Activated CD8-positive, alpha-beta T cell treated with anti-CD3 and anti-CD28 coated beads, Interleukin-2, amount 10 ng/mL, durations not matched to agents 7 days and 5 days (primary cell): ENCODE results near the gene DBN1. TPM values are rescaled to one million over a fixed set of nuclear protein-coding genes. Genes with fewer than 3 reads are reported as not detected.
A peak's percentile ranks its signal among the peaks of the same experiment; 100 is the strongest.
"Not testable (repeated sequence)": the region's sequence is repeated elsewhere in the genome, so short reads cannot be mapped to it uniquely, and the experiment has no call there.

Experiments used
- ATAC-seq: fragments of 150-1000 bp; cut with Tn5 transposase; one replicate; pipeline ENCODE4 v1.10.0; 2021; ENCODE audit warnings: moderate library complexity
- CTCF ChIA-PET: fragments of 350-600 bp; sonication (Branson Sonifier 250); formaldehyde crosslinking; loops from one replicate; lab custom pipeline; 2021; ENCODE audit warnings: antibody characterized with exemption; lab: Charles Lee
- POLR2A ChIA-PET: fragments of 350-600 bp; sonication (Branson Sonifier 250); formaldehyde crosslinking; loops from one replicate; lab custom pipeline; 2021; ENCODE audit warnings: antibody characterized with exemption; lab: Charles Lee
- DNase-seq: peaks from one replicate; pipeline ENCODE4 v3.0.0-alpha.2; 2020
- H3K27ac Mint-ChIP-seq: one replicate; pipeline ENCODE4 v1.8.0; 2021; ENCODE audit warnings: mild to moderate bottlenecking, mixed read lengths
- H3K27me3 Mint-ChIP-seq: one replicate; pipeline ENCODE4 v1.8.0; 2021; ENCODE audit warnings: low read depth, mixed read lengths
- H3K36me3 Mint-ChIP-seq: one replicate; pipeline ENCODE4 v1.8.0; 2021; ENCODE audit warnings: low read depth, mixed read lengths
- H3K4me1 Mint-ChIP-seq: one replicate; pipeline ENCODE4 v1.8.0; 2021; ENCODE audit warnings: low read depth, mixed read lengths
- H3K4me3 Mint-ChIP-seq: one replicate; pipeline ENCODE4 v1.8.0; 2021; ENCODE audit warnings: mild to moderate bottlenecking, mixed read lengths
- H3K9me3 Mint-ChIP-seq: one replicate; pipeline ENCODE4 v1.8.0; 2022; ENCODE audit warnings: mixed read lengths; ENCODE audit not compliant: insufficient read depth
- total RNA-seq, 2 experiments: library from RNA; stranded (reverse); gene quantifications; one replicate each; pipeline ENCODE4 v1.2.3, GENCODE V29; 2021

The DBN1 gene
- total RNA-seq, 2 experiments from 2014 or later = 92.9 to 104 TPM

GRCh38 chr5:177425801-177426565 lies 47.5 kb downstream of the DBN1 start:
- no peaks in the 10 kb centered on the region for H3K9me3 Mint-ChIP-seq
- H3K4me3 Mint-ChIP-seq = peak overlapping the region; percentile 91
- ATAC-seq (peak; percentile 86), DNase-seq (peak; percentile 100)
- peaks cover 52% of the 10 kb centered on the region for H3K4me1 Mint-ChIP-seq
- no peaks in the 10 kb centered on the region for H3K27me3 Mint-ChIP-seq
- POLR2A ChIA-PET = interaction anchor here (0.7 to 10.3 kb wide), 13 partner anchors 8 to 113 kb away, joined by 3 to 245 read pairs (median 4); partner anchors contain the start of genes F12 and PRR7
- peak overlapping the region; percentile 93 for H3K27ac Mint-ChIP-seq
- H3K36me3 Mint-ChIP-seq = peaks cover 41% of the 10 kb centered on the region
- CTCF ChIA-PET = interaction anchor here (0.7 to 14.1 kb wide), 16 partner anchors 11 to 116 kb away, joined by 3 to 252 read pairs (median 5); no protein-coding TSS in a partner anchor

- Mint-ChIP-seq H3K9me3 (no peaks in the 10 kb centered on the region), H3K27ac (peak overlapping the region; percentile 93), H3K4me1 (peaks cover 45% of the 10 kb centered on the region), H3K27me3 (no peaks in the 10 kb centered on the region), H3K4me3 (peak overlapping the region; percentile 91), H3K36me3 (peaks cover 35% of the 10 kb centered on the region)
- ChIA-PET POLR2A (interaction anchor here (0.5 to 10.3 kb wide), 9 partner anchors 9 to 696 kb away, joined by 3 to 245 read pairs (median 8); partner anchors contain the start of genes F12 and PRR7), CTCF (interaction anchor here (0.7 to 14.1 kb wide), 11 partner anchors 11 to 115 kb away, joined by 3 to 252 read pairs (median 5); no protein-coding TSS in a partner anchor)
- DNase-seq (no peak), ATAC-seq (no peak)
These were observed 48.1 kb downstream of the DBN1 start for GRCh38 chr5:177425196-177425800.

- DNase-seq = no peak
- ChIA-PET CTCF (interaction anchor here (1.3 to 14.1 kb wide), 4 partner anchors 19 to 55 kb away, joined by 3 to 252 read pairs (median 32); no protein-coding TSS in a partner anchor), POLR2A (no interaction called here)
- H3K36me3 Mint-ChIP-seq = peaks cover 18% of the 10 kb centered on the region
- H3K4me3 Mint-ChIP-seq = no peak overlapping the region
- no peak overlapping the region for H3K27ac Mint-ChIP-seq
- ATAC-seq = no peak
- no peaks in the 10 kb centered on the region for H3K27me3 Mint-ChIP-seq
- H3K4me1 Mint-ChIP-seq = peaks cover 28% of the 10 kb centered on the region
- H3K9me3 Mint-ChIP-seq = no peaks in the 10 kb centered on the region
These were observed 49.8 kb downstream of the DBN1 start for GRCh38 chr5:177423671-177424070.

GRCh38 chr5:177421062-177421798 lies 52.2 kb downstream of the DBN1 start:
- no peak overlapping the region for H3K27ac Mint-ChIP-seq
- ATAC-seq (no peak), DNase-seq (no peak)
- CTCF ChIA-PET = interaction anchor here (1.2 to 14.1 kb wide), 2 partner anchors 17 to 36 kb away, joined by 3 to 252 read pairs; no protein-coding TSS in a partner anchor
- peaks cover under 1% of the 10 kb centered on the region for H3K36me3 Mint-ChIP-seq
- H3K4me1 Mint-ChIP-seq = peaks cover 24% of the 10 kb centered on the region
- no peaks in the 10 kb centered on the region for H3K27me3 Mint-ChIP-seq
- H3K9me3 Mint-ChIP-seq = no peaks in the 10 kb centered on the region
- POLR2A ChIA-PET = interaction anchor here (0.6 kb wide), 1 partner anchor 15 kb away, joined by 3 read pairs; no protein-coding TSS in a partner anchor
- no peak overlapping the region for H3K4me3 Mint-ChIP-seq

- H3K4me3 Mint-ChIP-seq, DNase-seq, H3K9me3 Mint-ChIP-seq, ATAC-seq, H3K36me3 Mint-ChIP-seq, H3K27me3 Mint-ChIP-seq, H3K27ac Mint-ChIP-seq, CTCF ChIA-PET: not testable (repeated sequence)
- POLR2A ChIA-PET = interaction anchor here (0.6 kb wide), 1 partner anchor 14 kb away, joined by 3 read pairs; no protein-coding TSS in a partner anchor
- H3K4me1 Mint-ChIP-seq = peaks cover 22% of the 10 kb centered on the region
These were observed 53.0 kb downstream of the DBN1 start for GRCh38 chr5:177420472-177420871.

GRCh38 chr5:177419046-177419445 lies 54.4 kb downstream of the DBN1 start:
- ChIA-PET CTCF (interaction anchor here (1.6 kb wide), 2 partner anchors 16 to 28 kb away, joined by 4 to 5 read pairs; no protein-coding TSS in a partner anchor), POLR2A (interaction anchor here (0.7 to 1.0 kb wide), 2 partner anchors 25 to 27 kb away, joined by 3 read pairs; no protein-coding TSS in a partner anchor)
- no peaks in the 10 kb centered on the region for H3K9me3 Mint-ChIP-seq
- no peak overlapping the region for H3K27ac Mint-ChIP-seq
- H3K36me3 Mint-ChIP-seq = no peaks in the 10 kb centered on the region
- ATAC-seq (no peak), DNase-seq (no peak)
- peaks cover 14% of the 10 kb centered on the region for H3K4me1 Mint-ChIP-seq
- H3K4me3 Mint-ChIP-seq = no peak overlapping the region
- no peaks in the 10 kb centered on the region for H3K27me3 Mint-ChIP-seq

- ChIA-PET POLR2A (interaction anchor here (0.6 to 1.4 kb wide), 3 partner anchors 9 to 16 kb away, joined by 3 to 5 read pairs (median 3); partner anchors contain the start of gene GRK6), CTCF (interaction anchor here (1.2 to 5.9 kb wide), 2 partner anchors 13 to 14 kb away, joined by 3 to 50 read pairs; no protein-coding TSS in a partner anchor)
- peaks cover 26% of the 10 kb centered on the region for H3K4me1 Mint-ChIP-seq
- H3K9me3 Mint-ChIP-seq, DNase-seq, H3K27me3 Mint-ChIP-seq, H3K27ac Mint-ChIP-seq, ATAC-seq, H3K36me3 Mint-ChIP-seq, H3K4me3 Mint-ChIP-seq: not testable (repeated sequence)
These were observed 56.4 kb downstream of the DBN1 start for GRCh38 chr5:177417081-177417480.

GRCh38 chr5:177414481-177414880 lies 59.0 kb downstream of the DBN1 start:
- H3K27me3 Mint-ChIP-seq = no peaks in the 10 kb centered on the region
- CTCF ChIA-PET = interaction anchor here (0.9 to 5.9 kb wide), 8 partner anchors 8 to 87 kb away, joined by 3 to 50 read pairs (median 4); partner anchors contain the start of genes GRK6 and PRR7
- POLR2A ChIA-PET = interaction anchor here (0.6 kb wide), 1 partner anchor 68 kb away, joined by 3 read pairs; no protein-coding TSS in a partner anchor
- DNase-seq (no peak), ATAC-seq (no peak)
- H3K36me3 Mint-ChIP-seq = no peaks in the 10 kb centered on the region
- no peak overlapping the region for H3K27ac Mint-ChIP-seq
- H3K4me1 Mint-ChIP-seq = peaks cover 43% of the 10 kb centered on the region
- no peak overlapping the region for H3K4me3 Mint-ChIP-seq
- no peaks in the 10 kb centered on the region for H3K9me3 Mint-ChIP-seq

GRCh38 chr5:177412603-177413233 lies 60.7 kb downstream of the DBN1 start:
- POLR2A ChIA-PET = no interaction called here
- CTCF ChIA-PET = interaction anchor here (1.0 to 5.9 kb wide), 4 partner anchors 9 to 43 kb away, joined by 3 to 50 read pairs (median 4); no protein-coding TSS in a partner anchor
- peak overlapping the region; percentile 65 for H3K27ac Mint-ChIP-seq

GRCh38 chr5:177410575-177410974 lies 62.9 kb downstream of the DBN1 start:
- H3K4me3 Mint-ChIP-seq = no peak overlapping the region

More at GRCh38 chr5:177412603-177413233, 60.7 kb downstream of the DBN1 start:
- ATAC-seq (peak; percentile 38), DNase-seq (no peak)
- no peaks in the 10 kb centered on the region for H3K36me3 Mint-ChIP-seq
- H3K4me1 Mint-ChIP-seq = peaks cover 46% of the 10 kb centered on the region
- H3K27me3 Mint-ChIP-seq = no peaks in the 10 kb centered on the region
- H3K9me3 Mint-ChIP-seq = no peaks in the 10 kb centered on the region
- peak overlapping the region; percentile 10 for H3K4me3 Mint-ChIP-seq

More at GRCh38 chr5:177410575-177410974, 62.9 kb downstream of the DBN1 start:
- peaks cover 60% of the 10 kb centered on the region for H3K4me1 Mint-ChIP-seq
- no peak for ATAC-seq
- POLR2A ChIA-PET = interaction anchor here (1.4 kb wide), 1 partner anchor 17 kb away, joined by 5 read pairs; the partner anchor contains the start of gene GRK6
- no peak for DNase-seq
- H3K27ac Mint-ChIP-seq = peak overlapping the region; percentile 47
- no peaks in the 10 kb centered on the region for H3K36me3 Mint-ChIP-seq
- CTCF ChIA-PET = interaction anchor here (1.9 to 2.2 kb wide), 2 partner anchors 20 to 45 kb away, joined by 11 to 12 read pairs; no protein-coding TSS in a partner anchor
- peaks cover 5% of the 10 kb centered on the region for H3K27me3 Mint-ChIP-seq
- no peaks in the 10 kb centered on the region for H3K9me3 Mint-ChIP-seq
